Measurements from ENCODE around the gene FANCE.

The FANCE gene

DNA sequence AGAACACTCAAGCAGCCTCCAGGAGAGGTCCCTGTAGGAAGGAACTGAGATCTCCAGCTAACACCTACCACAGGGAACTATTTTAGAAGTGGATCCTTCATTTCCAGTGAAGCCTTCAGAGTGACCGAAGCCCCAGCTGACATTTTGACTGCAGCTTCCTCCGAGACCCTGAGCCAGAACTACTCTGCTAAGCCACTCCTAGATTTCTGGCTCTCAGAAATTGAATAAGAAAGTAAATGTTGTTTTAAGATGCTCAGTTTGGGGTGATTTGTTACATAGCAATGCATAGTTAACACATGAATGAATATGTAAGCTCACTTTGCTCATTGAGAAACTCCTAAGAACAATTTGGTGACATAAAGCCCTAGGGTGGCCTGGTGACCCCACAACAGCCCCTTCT, 55.1 kb downstream of the FANCE start:
- Histone ChIP-seq H3K79me2 (ENCODE audit: insufficient read depth, low read depth) (no peaks in the 10 kb centered on the region), H3K27ac (no peak overlapping the region), H2AFZ (ENCODE audit: low read depth) (no peak overlapping the region), H3K9ac (no peak overlapping the region), H3K4me2 (no peak overlapping the region), H3K36me3 (ENCODE audit: insufficient read depth) (no peaks in the 10 kb centered on the region), H4K20me1 (ENCODE audit: insufficient read depth) (no peaks in the 10 kb centered on the region), H3K27me3 (ENCODE audit: insufficient read depth, low read depth) (no peaks in the 10 kb centered on the region), H3K4me1 (ENCODE audit: low read depth, poor library complexity, severe bottlenecking) (no peaks in the 10 kb centered on the region), H3K4me3 (IDR thresholded peaks at IDR 0.05; ENCODE audit: insufficient read depth, low read depth, low read length) (no peak overlapping the region)
- TF ChIP-seq CTCF (conservative IDR thresholded peaks at IDR 0.05; ENCODE audit: low read depth, low read length): no peak

DNA sequence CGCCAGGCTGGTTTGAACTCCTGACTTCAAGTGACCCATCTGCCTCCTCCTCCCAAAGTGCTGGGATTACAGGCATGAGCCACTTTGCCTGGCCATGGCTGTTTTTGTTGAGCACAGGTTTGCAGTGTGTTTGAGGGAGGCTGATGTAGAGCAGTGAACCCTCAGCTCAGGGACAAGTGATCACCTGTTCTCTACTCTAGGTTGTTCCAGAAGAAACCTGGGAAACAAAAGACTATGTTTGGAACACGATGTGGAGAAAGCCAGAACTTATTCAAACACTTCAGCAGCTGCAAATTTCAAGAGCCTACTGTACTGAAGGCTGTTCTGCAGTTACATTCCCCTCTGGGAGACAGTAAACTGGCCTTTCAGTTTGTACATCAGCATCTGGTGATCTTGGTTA, 55.9 kb downstream of the FANCE start:
- H3K4me2 ChIP-seq: no peak overlapping the region

DNA sequence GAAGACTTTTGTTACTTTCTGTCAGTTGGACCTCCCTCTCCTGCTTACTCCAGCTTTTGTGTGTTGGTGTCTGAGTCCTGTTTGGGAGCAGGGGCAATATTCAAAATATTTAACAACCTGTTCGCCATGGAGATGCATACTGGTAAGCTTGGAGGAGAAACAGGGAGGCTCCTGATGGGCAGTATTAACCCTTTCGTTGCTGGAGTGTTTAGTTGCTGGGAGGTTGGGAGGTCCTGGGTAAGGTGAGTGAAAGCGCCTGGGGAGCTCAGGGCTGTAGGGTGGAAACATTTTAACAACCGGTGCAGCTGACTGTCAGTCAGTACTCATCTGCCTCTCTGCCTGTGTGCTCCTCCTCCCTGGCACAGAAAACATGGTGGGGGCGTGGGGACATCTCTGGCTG, 56.4 kb downstream of the FANCE start:
- no peak overlapping the region for H3K9ac ChIP-seq
- TF ChIP-seq CTCF (conservative IDR thresholded peaks at IDR 0.05; ENCODE audit: low read depth, low read length): no peak
- H3K4me2 ChIP-seq: no peak overlapping the region
- no peaks in the 10 kb centered on the region for H3K36me3 ChIP-seq (ENCODE audit: insufficient read depth)
- H3K4me3 ChIP-seq (IDR thresholded peaks at IDR 0.05; ENCODE audit: insufficient read depth, low read depth, low read length): no peak overlapping the region
- no peaks in the 10 kb centered on the region for H3K4me1 ChIP-seq (ENCODE audit: low read depth, poor library complexity, severe bottlenecking)
- no peaks in the 10 kb centered on the region for H3K27me3 ChIP-seq (ENCODE audit: insufficient read depth, low read depth)
- no peaks in the 10 kb centered on the region for H3K79me2 ChIP-seq (ENCODE audit: insufficient read depth, low read depth)
- no peak overlapping the region for H3K27ac ChIP-seq
- H2AFZ ChIP-seq (ENCODE audit: low read depth): no peak overlapping the region
- no peaks in the 10 kb centered on the region for H4K20me1 ChIP-seq (ENCODE audit: insufficient read depth)

More for the DNA sequence above, 55.9 kb downstream of the FANCE start:
- Histone ChIP-seq H3K79me2 (ENCODE audit: insufficient read depth, low read depth) (no peaks in the 10 kb centered on the region), H2AFZ (ENCODE audit: low read depth) (no peak overlapping the region), H3K27ac (no peak overlapping the region), H3K4me1 (ENCODE audit: low read depth, poor library complexity, severe bottlenecking) (no peaks in the 10 kb centered on the region), H3K9ac (no peak overlapping the region), H3K36me3 (ENCODE audit: insufficient read depth) (no peaks in the 10 kb centered on the region), H3K4me3 (IDR thresholded peaks at IDR 0.05; ENCODE audit: insufficient read depth, low read depth, low read length) (no peak overlapping the region), H4K20me1 (ENCODE audit: insufficient read depth) (no peaks in the 10 kb centered on the region), H3K27me3 (ENCODE audit: insufficient read depth, low read depth) (no peaks in the 10 kb centered on the region)
- TF ChIP-seq CTCF (conservative IDR thresholded peaks at IDR 0.05; ENCODE audit: low read depth, low read length): no peak

DNA sequence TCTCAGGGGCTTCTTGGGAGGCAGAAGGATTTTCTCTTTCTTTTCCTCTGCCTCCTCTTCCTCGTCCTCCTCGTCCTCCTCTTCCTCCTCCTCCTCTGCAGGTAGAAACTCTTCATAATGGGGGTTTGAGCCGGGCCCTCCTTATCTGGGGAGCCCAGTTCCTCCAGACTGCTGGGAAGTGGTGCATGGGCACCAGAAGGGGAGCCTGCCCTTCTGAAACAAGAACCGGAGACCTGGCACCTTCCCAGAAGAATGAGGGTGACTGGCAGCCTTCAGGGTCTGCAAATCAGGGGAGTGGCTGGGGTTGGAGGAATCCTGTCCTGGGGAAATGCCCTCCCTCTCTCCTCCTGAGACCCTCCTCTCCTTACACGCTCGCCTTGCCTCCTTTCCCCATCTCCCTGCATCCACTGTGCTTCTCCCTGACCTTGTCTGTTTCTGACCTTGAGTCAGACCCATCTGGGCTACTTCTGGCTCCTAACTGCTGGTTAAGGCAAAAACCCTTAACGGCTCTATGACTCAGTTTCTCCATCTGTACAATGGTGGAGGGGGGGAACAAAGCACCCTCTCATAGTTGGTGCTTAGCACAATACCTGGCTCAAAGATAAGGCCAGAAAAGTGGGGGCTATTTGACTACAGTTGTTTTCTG, 58.9 kb downstream of the FANCE start:
- Histone ChIP-seq H3K79me2 (ENCODE audit: insufficient read depth, low read depth) (no peaks in the 10 kb centered on the region), H2AFZ (ENCODE audit: low read depth) (no peak overlapping the region), H3K4me2 (no peak overlapping the region), H3K4me1 (ENCODE audit: low read depth, poor library complexity, severe bottlenecking) (no peaks in the 10 kb centered on the region), H3K4me3 (IDR thresholded peaks at IDR 0.05; ENCODE audit: insufficient read depth, low read depth, low read length) (no peak overlapping the region), H3K27ac (no peak overlapping the region), H3K9ac (no peak overlapping the region), H3K27me3 (ENCODE audit: insufficient read depth, low read depth) (no peaks in the 10 kb centered on the region), H3K36me3 (ENCODE audit: insufficient read depth) (no peaks in the 10 kb centered on the region), H4K20me1 (ENCODE audit: insufficient read depth) (no peaks in the 10 kb centered on the region)
- TF ChIP-seq CTCF (conservative IDR thresholded peaks at IDR 0.05; ENCODE audit: low read depth, low read length): no peak

Data from KMS-11 (cell line).